Inflammatory macrophage treated with lipopolysaccharide for 1 hour (primary cell): ENCODE results near the gene NUDT6.
"Not testable (repeated sequence)": the region's sequence is repeated elsewhere in the genome, so short reads cannot be mapped to it uniquely, and the experiment has no call there.

Experiments used
- DNase-seq, 2 donors: peaks; one replicate each; pipeline ENCODE4 v3.0.0-alpha.2; 2020 to 2022

The NUDT6 gene

GRCh38 chr4:122873821-122874593 is 48.4 kb downstream of the NUDT6 start:
- DNase-seq = no peak

GRCh38 chr4:122873146-122873545 is 49.3 kb downstream of the NUDT6 start:
- no peak for DNase-seq

- DNase-seq = not testable (repeated sequence)
Measured at GRCh38 chr4:122868235-122868634, 54.2 kb downstream of the NUDT6 start.

GRCh38 chr4:122865425-122865824 is 57.0 kb downstream of the NUDT6 start:
- no peak for DNase-seq

- DNase-seq = no peak
Measured at GRCh38 chr4:122863639-122864038, 58.8 kb downstream of the NUDT6 start.

GRCh38 chr4:122861172-122861943 is 61.0 kb downstream of the NUDT6 start:
- no peak for DNase-seq

GRCh38 chr4:122858705-122859104 is 63.7 kb downstream of the NUDT6 start:
- no peak for DNase-seq

GRCh38 chr4:122857160-122857559 is 65.2 kb downstream of the NUDT6 start:
- DNase-seq = no peak

- no peak for DNase-seq
Measured at GRCh38 chr4:122855353-122855890, 67.0 kb downstream of the NUDT6 start.

- DNase-seq = no peak
Measured at GRCh38 chr4:122854447-122855352, 67.7 kb downstream of the NUDT6 start.

- DNase-seq = no peak
Measured at GRCh38 chr4:122851568-122851967, 70.8 kb downstream of the NUDT6 start.

GRCh38 chr4:122849789-122850188 is 72.6 kb downstream of the NUDT6 start:
- not testable (repeated sequence) for DNase-seq

GRCh38 chr4:122847931-122848330 is 74.5 kb downstream of the NUDT6 start:
- DNase-seq = no peak

GRCh38 chr4:122845760-122846159 is 76.6 kb downstream of the NUDT6 start:
- DNase-seq = no peak

- DNase-seq = no peak
Measured at GRCh38 chr4:122845066-122845465, 77.3 kb downstream of the NUDT6 start.

- DNase-seq = not testable (repeated sequence)
Measured at GRCh38 chr4:122844391-122844790, 78.0 kb downstream of the NUDT6 start.

- no peak for DNase-seq
Measured at GRCh38 chr4:122842984-122843531, 79.3 kb downstream of the NUDT6 start.
